Measurements from ENCODE around the gene OTUB2. TPM values are rescaled to one million over a fixed set of nuclear protein-coding genes. Genes with fewer than 3 reads are reported as not detected.

The OTUB2 gene
- total RNA-seq, 2 experiments from 2014 or later: 0.47 to 0.60 TPM

GRCh38 chr14:93987376-93987775, 38.8 kb upstream of the OTUB2 start:
- H3K27me3 Mint-ChIP-seq: peaks cover 2% of the 10 kb centered on the region
- no peak overlapping the region for H3K27ac Mint-ChIP-seq
- no peaks in the 10 kb centered on the region for H3K9me3 Mint-ChIP-seq
- peaks cover 6% of the 10 kb centered on the region for H3K4me1 Mint-ChIP-seq
- DNase-seq (no peak), ATAC-seq (ENCODE audit: low read depth) (no peak)
- POLR2A ChIA-PET: interaction anchor here (1.5 kb wide), 1 partner anchor 11 kb away, joined by 3 read pairs; the partner anchor contains the start of gene ASB2
- no peak overlapping the region for H3K4me3 Mint-ChIP-seq
- no peaks in the 10 kb centered on the region for H3K36me3 Mint-ChIP-seq

DNA sequence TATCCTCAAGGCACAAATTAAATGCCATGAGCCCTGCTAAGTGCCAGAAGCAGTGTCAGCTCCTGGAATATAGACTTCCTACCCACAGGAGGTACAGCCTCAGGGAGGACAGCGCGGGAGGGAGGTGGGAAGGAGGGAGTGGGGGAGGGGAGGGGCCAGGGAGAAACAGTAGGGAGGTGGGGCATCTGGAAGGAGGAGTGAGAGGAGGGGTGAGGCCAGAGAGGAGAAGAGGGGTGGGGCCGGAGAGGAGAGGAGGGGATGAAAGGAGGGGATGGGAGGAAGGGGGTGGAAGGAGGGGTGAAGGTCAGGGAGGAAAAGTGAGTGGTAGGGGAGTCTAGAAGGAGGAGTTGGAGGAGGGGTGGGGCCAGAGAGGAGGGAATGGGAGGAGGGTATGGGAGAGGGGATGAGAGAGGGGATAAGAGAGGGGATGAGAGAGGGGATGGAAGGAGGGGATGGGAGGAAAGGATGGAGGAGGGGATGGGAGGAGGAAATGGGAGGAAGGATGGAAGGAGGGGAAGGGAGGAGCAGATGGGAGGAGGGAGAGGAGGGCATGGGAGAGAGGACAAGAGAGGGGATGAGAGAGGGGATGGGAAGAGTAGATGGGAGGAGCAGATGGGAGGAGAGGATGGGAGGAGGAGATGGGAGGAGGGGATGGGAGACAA, 38.2 kb upstream of the OTUB2 start:
- ATAC-seq (ENCODE audit: low read depth): no peak
- H3K4me1 Mint-ChIP-seq: peaks cover 7% of the 10 kb centered on the region
- no peaks in the 10 kb centered on the region for H3K36me3 Mint-ChIP-seq
- no peaks in the 10 kb centered on the region for H3K9me3 Mint-ChIP-seq
- POLR2A ChIA-PET: no interaction called here
- peaks cover 2% of the 10 kb centered on the region for H3K27me3 Mint-ChIP-seq
- DNase-seq: no peak
- no peak overlapping the region for H3K4me3 Mint-ChIP-seq
- no peak overlapping the region for H3K27ac Mint-ChIP-seq

GRCh38 chr14:93989939-93990338, 36.2 kb upstream of the OTUB2 start:
- POLR2A ChIA-PET: no interaction called here
- no peak overlapping the region for H3K4me3 Mint-ChIP-seq
- no peaks in the 10 kb centered on the region for H3K36me3 Mint-ChIP-seq
- H3K27ac Mint-ChIP-seq: no peak overlapping the region
- H3K9me3 Mint-ChIP-seq: no peaks in the 10 kb centered on the region
- DNase-seq (no peak), ATAC-seq (ENCODE audit: low read depth) (no peak)
- H3K4me1 Mint-ChIP-seq: peaks cover 8% of the 10 kb centered on the region
- peaks cover 2% of the 10 kb centered on the region for H3K27me3 Mint-ChIP-seq

DNA sequence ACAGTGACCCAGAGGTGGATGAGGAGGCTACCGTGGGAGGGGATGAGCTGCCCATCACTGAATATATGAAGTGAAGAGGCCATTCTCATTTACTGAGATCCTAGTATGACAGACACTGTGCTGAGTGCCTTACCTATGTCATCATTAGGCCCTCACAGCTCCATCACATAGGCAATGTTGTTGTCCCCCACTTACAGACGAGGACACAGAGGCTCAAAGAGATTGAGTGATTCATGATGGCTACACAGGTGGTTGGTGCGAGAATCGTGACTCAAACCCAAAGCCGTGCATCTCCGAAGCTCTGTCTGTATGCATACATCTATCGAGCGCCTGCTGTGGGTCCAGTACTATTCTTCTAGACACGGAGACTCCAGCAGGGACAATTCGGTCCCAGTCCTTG, 34.9 kb upstream of the OTUB2 start:
- H3K9me3 Mint-ChIP-seq: no peaks in the 10 kb centered on the region
- H3K4me3 Mint-ChIP-seq: no peak overlapping the region
- H3K36me3 Mint-ChIP-seq: no peaks in the 10 kb centered on the region
- POLR2A ChIA-PET: no interaction called here
- no peak overlapping the region for H3K27ac Mint-ChIP-seq
- ATAC-seq (ENCODE audit: low read depth) (no peak), DNase-seq (no peak)
- H3K4me1 Mint-ChIP-seq: peaks cover 12% of the 10 kb centered on the region
- no peaks in the 10 kb centered on the region for H3K27me3 Mint-ChIP-seq

GRCh38 chr14:93991649-93992048, 34.5 kb upstream of the OTUB2 start:
- no peaks in the 10 kb centered on the region for H3K36me3 Mint-ChIP-seq
- POLR2A ChIA-PET: no interaction called here
- DNase-seq (no peak), ATAC-seq (ENCODE audit: low read depth) (no peak)
- no peaks in the 10 kb centered on the region for H3K9me3 Mint-ChIP-seq
- H3K4me3 Mint-ChIP-seq: no peak overlapping the region
- peak overlapping the region; percentile 37 for H3K27ac Mint-ChIP-seq
- peaks cover 12% of the 10 kb centered on the region for H3K4me1 Mint-ChIP-seq
- no peaks in the 10 kb centered on the region for H3K27me3 Mint-ChIP-seq

- no peak overlapping the region for H3K27ac Mint-ChIP-seq
- POLR2A ChIA-PET: no interaction called here
These were observed 32.8 kb upstream of the OTUB2 start for GRCh38 chr14:93993382-93993781.

GRCh38 chr14:93994919-93995682, 31.0 kb upstream of the OTUB2 start:
- H3K9me3 Mint-ChIP-seq: no peaks in the 10 kb centered on the region
- ATAC-seq (ENCODE audit: low read depth) (peak; percentile 37), DNase-seq (no peak)
- no peaks in the 10 kb centered on the region for H3K27me3 Mint-ChIP-seq
- H3K4me3 Mint-ChIP-seq: no peak overlapping the region
- H3K4me1 Mint-ChIP-seq: peaks cover 23% of the 10 kb centered on the region
- no peaks in the 10 kb centered on the region for H3K36me3 Mint-ChIP-seq
- no peak overlapping the region for H3K27ac Mint-ChIP-seq
- POLR2A ChIA-PET: interaction anchor here (1.7 kb wide), 1 partner anchor 17 kb away, joined by 4 read pairs; no protein-coding TSS in a partner anchor

More at GRCh38 chr14:93993382-93993781, 32.8 kb upstream of the OTUB2 start:
- Mint-ChIP-seq H3K4me3 (no peak overlapping the region), H3K36me3 (no peaks in the 10 kb centered on the region), H3K27me3 (no peaks in the 10 kb centered on the region), H3K4me1 (peaks cover 21% of the 10 kb centered on the region), H3K9me3 (no peaks in the 10 kb centered on the region)
- ATAC-seq (ENCODE audit: low read depth): no peak
- DNase-seq: no peak

- no peak for ATAC-seq (ENCODE audit: low read depth)
- H3K9me3 Mint-ChIP-seq: no peaks in the 10 kb centered on the region
- H3K27me3 Mint-ChIP-seq: no peaks in the 10 kb centered on the region
- H3K36me3 Mint-ChIP-seq: no peaks in the 10 kb centered on the region
- no peak for DNase-seq
- no peak overlapping the region for H3K27ac Mint-ChIP-seq
- peaks cover 24% of the 10 kb centered on the region for H3K4me1 Mint-ChIP-seq
- no peak overlapping the region for H3K4me3 Mint-ChIP-seq
- POLR2A ChIA-PET: interaction anchor here (1.7 kb wide), 1 partner anchor 18 kb away, joined by 4 read pairs; no protein-coding TSS in a partner anchor
These were observed 29.9 kb upstream of the OTUB2 start for GRCh38 chr14:93996130-93996695.

DNA sequence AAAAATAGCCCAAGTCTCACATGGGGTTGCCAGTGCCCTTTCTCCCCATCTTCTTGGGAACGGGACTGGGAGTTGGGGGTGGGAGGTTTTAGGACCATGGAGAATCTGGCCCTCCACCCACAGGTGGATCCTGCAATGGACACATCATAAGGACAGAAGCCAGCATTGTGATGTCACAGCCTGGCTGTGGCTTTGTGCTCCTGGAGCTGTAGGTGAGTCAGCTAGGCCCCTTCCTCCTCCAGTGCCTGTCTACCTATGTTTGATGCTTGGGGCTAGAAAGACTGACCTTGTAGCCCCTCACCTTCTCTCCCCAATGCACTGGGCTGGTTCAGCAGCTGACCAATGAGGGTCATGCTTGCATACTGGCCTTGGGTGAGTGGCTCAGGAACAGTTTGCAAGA, 29.1 kb upstream of the OTUB2 start, which contains the start of gene CCDC197:
TSS of gene CCDC197 (plus strand) at position 220 of the 400 bp plus-strand sequence. CDS start 831 bp downstream, outside the sequence.
- DNase-seq (no peak), ATAC-seq (ENCODE audit: low read depth) (no peak)
- peaks cover 33% of the 10 kb centered on the region for H3K4me1 Mint-ChIP-seq
- H3K9me3 Mint-ChIP-seq: no peaks in the 10 kb centered on the region
- H3K4me3 Mint-ChIP-seq: no peak within 1 kb of the TSS
- no peaks in the 10 kb centered on the region for H3K27me3 Mint-ChIP-seq
- H3K27ac Mint-ChIP-seq: peak within 1 kb of the TSS; percentile 60
- POLR2A ChIA-PET: no interaction called here
- no peaks in the 10 kb centered on the region for H3K36me3 Mint-ChIP-seq

- ATAC-seq (ENCODE audit: low read depth) (no peak), DNase-seq (no peak)
- H3K9me3 Mint-ChIP-seq: no peaks in the 10 kb centered on the region
- POLR2A ChIA-PET: interaction anchor here (1.6 kb wide), 1 partner anchor 28 kb away, joined by 5 read pairs; no protein-coding TSS in a partner anchor
- H3K4me3 Mint-ChIP-seq: no peak overlapping the region
- no peaks in the 10 kb centered on the region for H3K36me3 Mint-ChIP-seq
- peak overlapping the region; percentile 60 for H3K27ac Mint-ChIP-seq
- H3K4me1 Mint-ChIP-seq: peaks cover 30% of the 10 kb centered on the region
- H3K27me3 Mint-ChIP-seq: no peaks in the 10 kb centered on the region
These were observed 27.9 kb upstream of the OTUB2 start for GRCh38 chr14:93997916-93998870.

DNA sequence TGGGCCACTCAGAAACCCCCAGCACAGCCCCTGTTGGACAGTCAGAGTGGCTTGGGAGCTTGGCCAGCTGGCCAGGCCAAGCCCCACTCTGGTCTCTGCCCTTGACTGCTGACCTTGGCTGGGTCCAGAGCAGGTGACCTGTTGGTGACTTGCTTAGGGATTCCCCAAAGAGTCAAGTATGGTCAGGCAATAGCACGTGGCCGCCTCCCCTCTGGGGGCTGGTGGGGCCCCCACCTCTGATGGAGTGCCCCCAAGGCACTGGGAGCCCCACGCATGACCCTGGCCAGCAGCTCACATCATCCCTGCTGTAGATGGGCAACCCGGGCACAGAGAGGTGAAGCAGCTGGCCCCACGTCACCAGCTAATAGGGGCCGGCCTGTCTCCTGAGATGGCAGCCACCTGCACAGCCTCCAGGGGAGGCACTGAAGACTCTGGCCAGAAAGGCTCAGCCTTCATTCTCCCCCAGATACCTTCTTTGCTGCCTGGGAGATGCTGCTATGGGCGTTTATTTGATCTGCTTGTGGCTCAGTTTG, 27.2 kb upstream of the OTUB2 start:
- Mint-ChIP-seq H3K4me3 (no peak overlapping the region), H3K4me1 (peaks cover 31% of the 10 kb centered on the region), H3K27ac (no peak overlapping the region), H3K27me3 (no peaks in the 10 kb centered on the region), H3K36me3 (no peaks in the 10 kb centered on the region), H3K9me3 (no peaks in the 10 kb centered on the region)
- ATAC-seq (ENCODE audit: low read depth) (no peak), DNase-seq (no peak)
- POLR2A ChIA-PET: interaction anchor here (1.1 to 1.6 kb wide), 2 partner anchors 28 to 36 kb away, joined by 3 to 5 read pairs; no protein-coding TSS in a partner anchor

- Mint-ChIP-seq H3K27ac (no peak overlapping the region), H3K4me3 (no peak overlapping the region), H3K36me3 (no peaks in the 10 kb centered on the region), H3K4me1 (peaks cover 31% of the 10 kb centered on the region), H3K9me3 (no peaks in the 10 kb centered on the region), H3K27me3 (no peaks in the 10 kb centered on the region)
- POLR2A ChIA-PET: interaction anchor here (1.1 to 2.6 kb wide), 3 partner anchors 29 to 59 kb away, joined by 3 to 15 read pairs (median 5); no protein-coding TSS in a partner anchor
- ATAC-seq (ENCODE audit: low read depth): no peak
- no peak for DNase-seq
These were observed 26.6 kb upstream of the OTUB2 start for GRCh38 chr14:93999573-93999972.
